ENCODE data around the gene GPR21. TPM values are rescaled to one million over a fixed set of nuclear protein-coding genes. Genes with fewer than 3 reads are reported as not detected.

Gene GPR21
- total and polyA plus RNA-seq, 2 of the 13 experiments (the other 11 are each of a cell fraction or from before 2014, with no cell fraction given) = 0.29 to 0.32 TPM

DNA sequence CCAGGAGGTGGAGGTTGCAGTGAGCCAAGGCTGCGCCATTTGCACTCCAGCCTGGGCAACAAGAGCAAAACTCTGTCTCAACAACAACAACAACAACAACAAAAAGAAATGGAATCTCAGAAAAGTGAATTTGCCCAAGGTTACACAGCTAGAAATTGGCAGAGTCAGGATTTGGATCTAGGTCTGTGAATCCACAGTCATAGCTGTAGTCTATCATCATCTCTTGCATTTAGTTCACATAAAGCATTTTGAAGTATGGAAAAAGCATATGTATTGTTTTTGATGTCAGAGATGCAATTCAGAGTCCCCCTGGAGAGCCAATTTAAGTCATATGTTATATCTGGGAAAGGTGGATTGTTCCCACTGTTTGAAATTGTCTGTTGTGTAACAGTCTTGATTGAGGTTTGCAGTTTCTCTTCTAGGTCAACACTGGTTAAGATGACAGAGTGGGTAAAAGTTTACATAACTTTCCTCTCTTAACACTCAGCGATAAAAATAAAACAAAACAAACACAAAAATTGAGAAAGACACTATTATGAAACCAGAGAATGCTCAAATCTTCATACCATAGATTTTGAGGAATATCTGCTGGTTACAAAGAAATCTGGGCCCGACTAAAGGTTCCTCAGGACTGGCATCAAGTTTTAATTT lies 21.5 kb upstream of the GPR21 start (continued):
- TF ChIP-seq KLF6 (CRISPR knock-in tag; IDR thresholded peaks at IDR 0.05) = 0 out of 2 replicates have a peak, but pooled peaks have one; percentile 51
- no peak for TF ChIP-seq TMF1 (CRISPR knock-in tag; IDR thresholded peaks at IDR 0.05; ENCODE audit: low read depth)
- no peak for TF ChIP-seq PAX8 (CRISPR knock-in tag; IDR thresholded peaks at IDR 0.05; ENCODE audit: borderline replicate concordance)
- TF ChIP-seq ZNF589 (CRISPR knock-in tag; conservative IDR thresholded peaks at IDR 0.05) = no peak
- TF ChIP-seq AKAP8 (CRISPR knock-in tag; IDR thresholded peaks at IDR 0.05) = no peak
- TF ChIP-seq KLF11 (CRISPR knock-in tag; IDR thresholded peaks at IDR 0.05) = no peak
- no peak for TF ChIP-seq PLRG1 (conservative IDR thresholded peaks at IDR 0.05)
- peak; percentile 31; the same call in 1 of the 2 replicates for TF ChIP-seq FOXO1 (CRISPR knock-in tag; IDR thresholded peaks at IDR 0.05)
- TF ChIP-seq PHF5A (CRISPR knock-in tag; IDR thresholded peaks at IDR 0.05; ENCODE audit: low read depth, unreplicated experiment) = no peak
- TF ChIP-seq, protein P1, sequence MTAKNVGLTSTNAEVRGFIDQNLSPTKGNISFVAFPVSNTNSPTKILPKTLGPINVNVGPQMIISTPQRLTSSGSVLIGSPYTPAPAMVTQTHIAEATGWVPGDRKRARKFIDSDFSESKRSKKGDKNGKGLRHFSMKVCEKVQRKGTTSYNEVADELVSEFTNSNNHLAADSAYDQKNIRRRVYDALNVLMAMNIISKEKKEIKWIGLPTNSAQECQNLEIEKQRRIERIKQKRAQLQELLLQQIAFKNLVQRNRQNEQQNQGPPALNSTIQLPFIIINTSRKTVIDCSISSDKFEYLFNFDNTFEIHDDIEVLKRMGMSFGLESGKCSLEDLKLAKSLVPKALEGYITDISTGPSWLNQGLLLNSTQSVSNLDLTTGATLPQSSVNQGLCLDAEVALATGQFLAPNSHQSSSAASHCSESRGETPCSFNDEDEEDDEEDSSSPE (CRISPR knock-in tag; IDR thresholded peaks at IDR 0.05) = no peak
- TF ChIP-seq RNF2 (conservative IDR thresholded peaks at IDR 0.05; ENCODE audit: low read depth) = no peak
- peak; percentile 88 for TF ChIP-seq CEBPG (CRISPR knock-in tag; IDR thresholded peaks at IDR 0.05)
- no peak for TF ChIP-seq MATR3 (CRISPR knock-in tag; IDR thresholded peaks at IDR 0.05)
- no peak for TF ChIP-seq ZNF777 (CRISPR knock-in tag; IDR thresholded peaks at IDR 0.05)
- TF ChIP-seq HMGA1 (CRISPR knock-in tag; conservative IDR thresholded peaks at IDR 0.05) = no peak
- TF ChIP-seq SATB2 (CRISPR knock-in tag; IDR thresholded peaks at IDR 0.05) = no peak
- TF ChIP-seq, protein P2, sequence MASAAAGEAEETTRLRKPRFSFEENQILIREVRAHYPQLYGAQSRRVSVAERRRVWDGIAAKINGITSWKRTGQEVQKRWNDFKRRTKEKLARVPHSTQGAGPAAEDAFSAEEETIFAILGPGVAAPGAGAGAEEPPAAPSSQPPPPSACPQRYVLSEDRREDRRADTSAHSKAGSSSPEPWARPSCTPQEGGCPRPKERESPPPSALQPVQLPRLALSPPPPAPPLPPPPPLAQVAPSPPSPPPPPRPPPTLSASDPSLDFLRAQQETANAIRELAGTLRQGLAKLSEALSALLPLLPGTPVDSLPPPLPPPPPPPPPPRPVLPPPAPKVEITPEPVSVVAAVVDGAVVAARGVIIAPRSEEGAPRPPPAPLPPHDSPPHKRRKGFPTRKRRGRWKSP (CRISPR knock-in tag; IDR thresholded peaks at IDR 0.05) = no peak; the same call in 1 of the 2 replicates
- TF ChIP-seq SALL1 (CRISPR knock-in tag; IDR thresholded peaks at IDR 0.05) = no peak; the same call in 1 of the 2 replicates
- TF ChIP-seq, protein P3, sequence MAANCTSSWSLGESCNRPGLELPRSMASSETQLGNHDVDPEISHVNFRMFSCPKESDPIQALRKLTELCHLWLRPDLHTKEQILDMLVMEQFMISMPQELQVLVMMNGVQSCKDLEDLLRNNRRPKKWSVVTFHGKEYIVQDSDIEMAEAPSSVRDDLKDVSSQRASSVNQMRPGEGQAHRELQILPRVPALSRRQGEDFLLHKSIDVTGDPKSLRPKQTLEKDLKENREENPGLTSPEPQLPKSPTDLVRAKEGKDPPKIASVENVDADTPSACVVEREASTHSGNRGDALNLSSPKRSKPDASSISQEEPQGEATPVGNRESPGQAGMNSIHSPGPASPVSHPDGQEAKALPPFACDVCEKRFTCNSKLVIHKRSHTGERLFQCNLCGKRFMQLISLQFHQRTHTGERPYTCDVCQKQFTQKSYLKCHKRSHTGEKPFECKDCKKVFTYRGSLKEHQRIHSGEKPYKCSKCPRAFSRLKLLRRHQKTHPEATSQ (CRISPR knock-in tag; IDR thresholded peaks at IDR 0.05; ENCODE audit: borderline replicate concordance) = no peak
- TF ChIP-seq, protein P4, sequence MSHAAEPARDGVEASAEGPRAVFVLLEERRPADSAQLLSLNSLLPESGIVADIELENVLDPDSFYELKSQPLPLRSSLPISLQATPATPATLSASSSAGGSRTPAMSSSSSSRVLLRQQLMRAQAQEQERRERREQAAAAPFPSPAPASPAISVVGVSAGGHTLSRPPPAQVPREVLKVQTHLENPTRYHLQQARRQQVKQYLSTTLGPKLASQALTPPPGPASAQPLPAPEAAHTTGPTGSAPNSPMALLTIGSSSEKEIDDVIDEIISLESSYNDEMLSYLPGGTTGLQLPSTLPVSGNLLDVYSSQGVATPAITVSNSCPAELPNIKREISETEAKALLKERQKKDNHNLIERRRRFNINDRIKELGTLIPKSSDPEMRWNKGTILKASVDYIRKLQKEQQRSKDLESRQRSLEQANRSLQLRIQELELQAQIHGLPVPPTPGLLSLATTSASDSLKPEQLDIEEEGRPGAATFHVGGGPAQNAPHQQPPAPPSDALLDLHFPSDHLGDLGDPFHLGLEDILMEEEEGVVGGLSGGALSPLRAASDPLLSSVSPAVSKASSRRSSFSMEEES (CRISPR knock-in tag; IDR thresholded peaks at IDR 0.05) = no peak
- TF ChIP-seq LCORL (IDR thresholded peaks at IDR 0.05) = peak; percentile 58
- TF ChIP-seq LCORL (CRISPR knock-in tag; IDR thresholded peaks at IDR 0.05) = peak; percentile 73; the same call in 1 of the 2 replicates
- TF ChIP-seq, protein P5, sequence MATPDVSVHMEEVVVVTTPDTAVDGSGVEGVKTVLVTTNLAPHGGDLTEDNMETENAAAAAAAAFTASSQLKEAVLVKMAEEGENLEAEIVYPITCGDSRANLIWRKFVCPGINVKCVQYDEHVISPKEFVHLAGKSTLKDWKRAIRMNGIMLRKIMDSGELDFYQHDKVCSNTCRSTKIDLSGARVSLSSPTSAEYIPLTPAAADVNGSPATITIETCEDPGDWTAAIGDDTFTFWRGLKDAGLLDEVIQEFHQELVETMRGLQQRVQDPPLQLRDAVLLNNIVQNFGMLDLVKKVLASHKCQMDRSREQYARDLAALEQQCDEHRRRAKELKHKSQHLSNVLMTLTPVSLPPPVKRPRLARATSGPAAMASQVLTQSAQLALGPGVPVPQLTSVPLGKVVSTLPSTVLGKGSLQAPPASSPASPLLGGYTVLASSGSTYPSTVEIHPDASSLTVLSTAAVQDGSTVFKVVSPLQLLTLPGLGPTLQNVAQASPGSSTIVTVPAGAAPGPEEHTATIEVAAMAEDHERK (CRISPR knock-in tag; IDR thresholded peaks at IDR 0.05; ENCODE audit: low read depth) = no peak
- TF ChIP-seq, protein P6, sequence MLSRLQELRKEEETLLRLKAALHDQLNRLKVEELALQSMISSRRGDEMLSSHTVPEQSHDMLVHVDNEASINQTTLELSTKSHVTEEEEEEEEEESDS (CRISPR knock-in tag; IDR thresholded peaks at IDR 0.05; ENCODE audit: borderline replicate concordance) = no peak
